Ovary (tissue), 9 donors: ENCODE data around the gene RFX3. TPM values are rescaled to one million over a fixed set of nuclear protein-coding genes. Genes with fewer than 3 reads are reported as not detected.

Experiments used
- DNase-seq, 5 donors: peaks; one replicate each; pipeline ENCODE4 v3.0.0-alpha.2; 2019 to 2020
- H3K27ac ChIP-seq, 2 donors: fragments of 200-600 bp; one replicate each; pipeline versions ENCODE4 v1.5.1 to v1.8.0; 2019 to 2022
- H3K27me3 ChIP-seq: fragments of 200-600 bp; one replicate; pipeline ENCODE4 v1.8.0; 2022
- H3K36me3 ChIP-seq: fragments of 200-600 bp; sonication (generic); one replicate; pipeline ENCODE4 v1.5.1; 2019
- H3K4me1 ChIP-seq: one replicate; pipeline ENCODE4 v1.8.1; 2013; ENCODE audit warnings: mild to moderate bottlenecking, moderate library complexity; ENCODE audit not compliant: insufficient read depth
- H3K4me3 ChIP-seq: fragments of 200-600 bp; sonication (generic); one replicate; pipeline ENCODE4 v1.5.1; 2017
- H3K9me3 ChIP-seq, 2 donors: fragments of 200-600 bp in 1 of 2; sonication (generic) in 1 of 2; one replicate each; pipeline versions ENCODE4 v1.5.1 to v1.8.1; 2013 to 2019; ENCODE audit warnings: mild to moderate bottlenecking in 1 of 2, moderate library complexity in 1 of 2
- CTCF ChIP-seq, 3 donors: fragments of 450-650 bp in 2 of 3; fragments of 200-600 bp in 1 of 3; IDR thresholded peaks; one replicate each; pipeline versions ENCODE4 v1.5.1 to v1.8.0; 2016 to 2022; ENCODE audit warnings: antibody characterized with exemption in 3 of 3, mild to moderate bottlenecking in 1 of 3
- EP300 ChIP-seq: sonication (generic); formaldehyde crosslinking; IDR thresholded peaks from one replicate; pipeline ENCODE4 v1.6.1; 2017; ENCODE audit warnings: antibody characterized with exemption
- POLR2A ChIP-seq: fragments of 450-650 bp; IDR thresholded peaks from one replicate; pipeline ENCODE4 v1.6.1; 2017; ENCODE audit warnings: antibody characterized with exemption, mild to moderate bottlenecking, moderate library complexity
- WGBS, 3 donors: extraction: QIAGEN DNeasy Blood & Tissue Kit in 1 of 3; methylation state at CpG; one replicate each; pipeline versions ENCODE4 v1.1.5 to v1.1.7; 2013 to 2017; 5-methylcytosine and 5-hydroxymethylcytosine counted together
- intact Hi-C, 4 donors: fragments of 100-400 bp; cut with DNase I; formaldehyde crosslinking; loops; one replicate each; pipeline versions ENCODE4 v1.11.0 to v1.15.1; 2022 to 2023
- polyA plus RNA-seq, 2 donors: library from polyadenylated mRNA; stranded (reverse); fragments of 200-250 nt in 1 of 2; fragments of 350-450 nt in 1 of 2; fragmentation: Illumina TruSeq in 1 of 2; extraction: RNeasy Lipid Tissue Mini Kit (QIAGEN cat#74804) in 1 of 2; gene quantifications; one replicate each; pipeline ENCODE4 v1.2.3, GENCODE V29; 2013 to 2014
- total RNA-seq, 7 donors: library from RNA; depleted of rRNA in 2 of 7; stranded (reverse); fragments of >200 nt in 2 of 7; fragmentation: NEBNext Ultra II Directional in 3 of 7; extraction: Animal tissue kit (Norgen Biotek cat#: 25700) in 3 of 7; gene quantifications; one replicate each; pipeline versions ENCODE4 v1.1.0 to v1.2.4, GENCODE V29; 2016 to 2023
- donor health status: DM: no; HTN: no; CAD: no; lungs with moderate emphysema.
- donor health status: DM: no; HTN: no; CAD: no.
- donor health status: Bipolar disorder and iron deficiency.
- donor health status: DM: yes; HTN: yes; CAD: no.
- donor health status: DM: no; HTN: no; CAD: no.
- donor health status: DM: yes; HTN: yes; CAD: no.

Gene RFX3
- total and polyA plus RNA-seq, 9 donors = 2.6 to 22.7 (median 15.4) TPM

DNA sequence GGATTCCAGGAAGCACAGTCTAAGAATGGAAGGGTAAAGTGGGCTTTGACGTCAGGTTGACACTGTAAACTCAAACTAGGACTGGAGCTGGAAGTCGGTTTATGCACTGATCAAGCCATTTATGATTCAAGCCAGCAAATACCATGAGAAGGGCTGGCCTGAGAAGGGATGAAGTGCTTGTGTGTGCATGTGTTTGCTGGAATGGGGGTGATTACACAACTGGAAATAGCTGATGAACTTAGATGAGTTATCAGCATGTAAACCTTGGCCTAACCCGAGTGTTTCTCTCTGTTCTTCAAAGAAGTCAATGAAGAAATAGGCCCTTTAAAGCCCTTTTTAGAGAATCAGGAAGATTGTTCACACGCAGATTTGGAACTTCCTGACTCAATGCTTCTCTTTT, 287.6 kb downstream of the RFX3 start:
- Histone ChIP-seq H3K27ac (no peak overlapping the region), H3K4me3 (no peak overlapping the region), H3K27me3 (no peaks in the 10 kb centered on the region), H3K4me1 (no peaks in the 10 kb centered on the region), H3K9me3 (no peaks in the 10 kb centered on the region), H3K36me3 (no peaks in the 10 kb centered on the region)
- DNase-seq = no peak
- 90 to 95% (median 93%) methylated on average over 4 of the region's 4 CpGs for WGBS, 3 donors
- intact Hi-C loops = no loop called here
- TF ChIP-seq POLR2A (no peak), CTCF (IDR thresholded peaks at IDR 0.05) (no peak), EP300 (no peak)

GRCh38 chr9:3237121-3237520, 288.7 kb downstream of the RFX3 start:
- H3K4me1 ChIP-seq = no peaks in the 10 kb centered on the region
- intact Hi-C loops = no loop called here
- H3K4me3 ChIP-seq = no peak overlapping the region

GRCh38 chr9:3235497-3235896, 290.3 kb downstream of the RFX3 start:
- H3K9me3 ChIP-seq = no peaks in the 10 kb centered on the region
- no peak overlapping the region for H3K4me3 ChIP-seq
- no peaks in the 10 kb centered on the region for H3K36me3 ChIP-seq
- WGBS, 3 donors = 96 to 97% (median 97%) methylated on average over 1 of the region's 1 CpG
- H3K4me1 ChIP-seq = no peaks in the 10 kb centered on the region
- no peaks in the 10 kb centered on the region for H3K27me3 ChIP-seq
- intact Hi-C loops = no loop called here
- TF ChIP-seq CTCF (IDR thresholded peaks at IDR 0.05) = no peak
- TF ChIP-seq POLR2A = no peak
- TF ChIP-seq EP300 = no peak
- DNase-seq = no peak
- H3K27ac ChIP-seq = no peak overlapping the region

More at GRCh38 chr9:3237121-3237520, 288.7 kb downstream of the RFX3 start:
- no peak overlapping the region for H3K27ac ChIP-seq
- TF ChIP-seq EP300 (no peak), POLR2A (no peak), CTCF (IDR thresholded peaks at IDR 0.05) (no peak)
- DNase-seq = no peak
- no peaks in the 10 kb centered on the region for H3K27me3 ChIP-seq
- H3K9me3 ChIP-seq = no peaks in the 10 kb centered on the region
- H3K36me3 ChIP-seq = no peaks in the 10 kb centered on the region

DNA sequence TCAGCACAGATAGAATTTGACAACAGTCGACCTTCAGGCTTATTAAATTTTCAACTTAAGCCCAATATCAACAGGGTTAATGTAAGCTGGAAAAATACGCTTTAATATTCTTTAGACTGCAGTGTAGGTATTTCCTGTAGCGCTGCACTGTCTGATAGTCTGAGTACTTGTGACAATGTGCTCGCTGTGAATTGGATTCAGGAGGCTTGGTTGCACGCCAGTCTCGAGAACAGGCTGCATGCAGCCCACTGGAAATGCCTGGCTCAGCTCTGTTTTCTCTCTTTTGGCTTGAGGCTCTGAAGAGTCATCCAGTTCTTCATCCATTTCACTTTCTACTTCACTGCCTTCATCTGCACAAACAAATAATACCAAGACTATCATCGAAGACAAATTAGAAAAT, 300.9 kb downstream of the RFX3 start:
- no peaks in the 10 kb centered on the region for H3K36me3 ChIP-seq
- intact Hi-C loops = no loop called here
- H3K4me1 ChIP-seq = no peaks in the 10 kb centered on the region
- DNase-seq = no peak
- H3K4me3 ChIP-seq = no peak overlapping the region
- TF ChIP-seq POLR2A (no peak), CTCF (IDR thresholded peaks at IDR 0.05) (no peak), EP300 (no peak)
- H3K27me3 ChIP-seq = no peaks in the 10 kb centered on the region
- no peaks in the 10 kb centered on the region for H3K9me3 ChIP-seq
- WGBS, 3 donors = 49 to 71% (median 68%) methylated on average over 7 of the region's 7 CpGs
- no peak overlapping the region for H3K27ac ChIP-seq

GRCh38 chr9:3215658-3216057, 310.1 kb downstream of the RFX3 start:
- DNase-seq = no peak
- Histone ChIP-seq H3K36me3 (no peaks in the 10 kb centered on the region), H3K27ac (no peak overlapping the region), H3K9me3 (no peaks in the 10 kb centered on the region), H3K4me3 (no peak overlapping the region), H3K4me1 (no peaks in the 10 kb centered on the region), H3K27me3 (no peaks in the 10 kb centered on the region)
- WGBS, 3 donors = 8 to 39% (median 25%) methylated on average over 1 of the region's 1 CpG
- intact Hi-C loops = no loop called here
- TF ChIP-seq POLR2A (no peak), EP300 (no peak), CTCF (IDR thresholded peaks at IDR 0.05) (no peak)
